NCI-H82 treated with DMSO at 0.1 percent for 48 hours (cell line): ENCODE data around the gene CCSER1.
A peak's percentile ranks its signal among the peaks of the same experiment; 100 is the strongest.
"Not testable (repeated sequence)": the region's sequence is repeated elsewhere in the genome, so short reads cannot be mapped to it uniquely, and the experiment has no call there.

Experiments
- DNase-seq: peaks from one replicate; lab custom pipeline; 2025; ENCODE audit not compliant: unreplicated experiment; lab: John Stamatoyannopoulos, UW

The CCSER1 gene

GRCh38 chr4:90798948-90799347 lies 671.8 kb downstream of the CCSER1 start:
- DNase-seq: no peak

- no peak for DNase-seq
These were observed 672.7 kb downstream of the CCSER1 start for GRCh38 chr4:90799895-90800294.

DNA sequence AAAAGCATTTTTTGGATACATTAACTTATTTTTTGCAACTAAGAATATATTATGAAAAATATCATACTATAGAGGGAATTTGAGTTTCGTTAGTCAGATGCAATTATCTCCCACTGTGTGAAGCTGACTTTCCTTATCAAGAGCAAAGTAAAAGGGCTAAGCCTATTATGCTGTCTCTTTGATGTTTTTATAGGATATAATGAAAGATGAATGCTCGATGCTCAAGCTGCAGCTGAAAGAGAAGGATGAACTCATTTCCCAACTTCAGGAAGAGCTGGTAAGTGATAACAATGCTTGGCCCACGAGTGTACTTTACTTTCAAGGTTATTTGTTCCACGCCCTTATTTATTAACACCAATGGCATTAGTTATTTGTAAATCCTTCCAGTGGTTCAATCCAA lies 688.4 kb downstream of the CCSER1 start:
- no peak for DNase-seq

- no peak for DNase-seq
These were observed 689.6 kb downstream of the CCSER1 start for GRCh38 chr4:90816754-90817153.

- no peak for DNase-seq
These were observed 697.3 kb downstream of the CCSER1 start for GRCh38 chr4:90824266-90825150.

- no peak for DNase-seq
These were observed 698.7 kb downstream of the CCSER1 start for GRCh38 chr4:90825849-90826248.

DNA sequence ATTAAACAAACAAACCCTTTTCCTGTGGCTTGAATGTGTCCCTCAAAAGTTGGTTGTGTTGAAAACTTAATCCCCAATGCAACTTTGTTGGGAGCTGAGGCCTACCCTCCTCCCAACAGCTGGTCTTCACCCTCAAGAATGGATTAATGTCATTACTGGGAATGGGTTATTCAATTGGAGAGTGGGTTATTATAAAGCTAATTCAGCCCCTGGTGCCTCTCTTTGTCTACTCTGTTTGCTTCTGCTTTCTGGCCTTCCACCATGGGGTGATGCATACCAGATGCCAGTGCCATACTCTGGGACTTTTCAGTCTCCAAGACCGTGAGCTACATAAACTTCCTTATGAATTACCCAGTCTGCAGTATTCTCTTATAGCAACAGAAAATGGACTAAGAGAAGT lies 706.5 kb downstream of the CCSER1 start:
- peak; percentile 2 for DNase-seq

DNA sequence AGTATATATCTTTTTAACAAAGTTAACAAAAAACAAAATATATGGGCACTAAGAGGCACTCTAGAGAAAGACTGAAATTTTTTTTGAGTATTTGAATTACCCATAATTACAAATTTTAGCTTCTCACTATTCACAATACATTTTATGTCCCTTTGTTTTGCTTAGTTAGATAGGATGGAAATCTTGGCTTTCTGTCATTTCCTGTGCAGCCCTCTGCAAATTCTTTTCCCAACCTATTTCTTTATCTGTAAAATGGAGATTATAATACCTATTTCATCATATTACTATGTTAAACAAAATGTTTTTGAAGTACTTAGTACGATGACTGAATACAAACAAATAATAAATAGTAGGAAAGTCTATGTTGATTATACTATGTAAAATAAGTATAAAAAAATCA lies 710.0 kb downstream of the CCSER1 start:
- no peak for DNase-seq

GRCh38 chr4:90838859-90839258 lies 711.7 kb downstream of the CCSER1 start:
- not testable (repeated sequence) for DNase-seq

- DNase-seq: no peak
These were observed 713.1 kb downstream of the CCSER1 start for GRCh38 chr4:90840291-90840690.

GRCh38 chr4:90840828-90841227 lies 713.6 kb downstream of the CCSER1 start:
- no peak for DNase-seq

DNA sequence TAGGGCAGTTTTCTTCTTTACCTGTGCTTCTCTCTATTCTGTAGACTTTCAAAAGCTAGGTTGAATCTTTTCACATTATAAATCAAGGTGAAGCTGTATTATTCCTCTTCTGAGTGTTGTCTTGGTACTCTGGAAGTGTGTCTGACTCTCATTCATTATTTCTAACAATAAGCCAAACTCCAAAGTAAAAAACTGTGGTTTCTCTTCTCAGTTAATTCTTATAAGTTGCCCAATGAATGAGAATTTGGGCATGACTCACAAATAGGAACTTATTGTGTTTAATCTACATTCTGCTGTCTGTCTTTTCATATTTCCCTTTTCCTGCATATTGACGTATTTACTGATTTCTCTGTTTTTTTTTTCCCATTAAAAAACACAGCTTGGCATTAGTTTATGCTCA lies 714.5 kb downstream of the CCSER1 start:
- no peak for DNase-seq

DNA sequence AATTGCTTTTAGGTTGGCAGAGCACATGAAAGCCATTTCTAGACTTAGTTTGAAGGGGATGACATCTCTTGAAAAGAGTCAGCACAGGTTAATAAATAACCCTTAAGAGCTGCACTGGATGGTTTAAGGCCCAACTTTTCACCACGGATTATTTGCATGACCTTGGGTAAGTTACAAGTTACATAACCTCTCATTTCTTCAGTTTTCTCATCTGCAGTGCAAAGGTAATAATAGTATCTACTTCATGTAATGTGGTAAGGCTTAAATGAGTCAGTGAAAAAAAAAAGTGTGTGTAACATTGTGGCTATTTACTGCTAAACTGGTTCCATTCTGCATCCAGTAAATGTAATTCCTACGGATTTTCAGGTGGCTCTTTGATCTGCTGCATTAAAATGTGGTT lies 715.8 kb downstream of the CCSER1 start:
- DNase-seq: no peak

GRCh38 chr4:90844241-90844640 lies 717.0 kb downstream of the CCSER1 start:
- no peak for DNase-seq

DNA sequence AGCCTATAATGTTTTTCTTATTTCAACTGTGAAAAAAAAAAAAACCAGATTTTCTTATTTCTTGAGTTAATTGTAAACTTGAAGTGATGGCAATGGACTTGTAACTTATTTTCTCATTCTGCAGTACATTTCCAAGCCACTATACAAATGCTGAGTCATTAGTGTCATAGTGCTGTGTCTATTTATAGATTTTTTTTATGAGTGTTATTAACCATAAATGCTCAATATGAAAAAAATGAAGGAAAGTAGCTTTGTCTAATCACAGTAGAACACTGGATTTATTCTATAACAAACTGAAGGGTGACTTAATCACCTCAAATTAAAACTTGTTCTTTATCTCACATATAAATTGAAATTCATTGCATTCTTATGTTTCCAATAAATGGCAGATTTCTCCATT lies 718.6 kb downstream of the CCSER1 start:
- DNase-seq: no peak

DNA sequence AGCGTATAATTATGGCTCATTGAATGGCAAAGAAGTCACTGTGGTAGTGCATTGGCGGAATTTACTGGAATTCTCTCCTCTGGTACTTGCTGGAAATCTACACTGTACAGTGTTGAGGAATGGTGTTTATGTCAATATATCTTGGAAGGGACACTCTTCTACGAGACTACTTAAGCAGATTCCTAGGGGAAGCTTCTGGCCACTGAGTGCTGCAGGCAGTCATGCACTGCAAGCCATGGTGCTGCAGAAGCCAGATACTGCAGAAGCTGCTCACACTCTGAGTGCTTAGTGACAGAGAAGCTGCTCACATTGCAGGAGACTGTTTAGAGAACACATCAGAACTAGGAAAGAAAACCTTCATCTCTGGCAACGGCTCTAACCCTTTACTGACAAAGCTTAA lies 725.0 kb downstream of the CCSER1 start:
- no peak for DNase-seq

DNA sequence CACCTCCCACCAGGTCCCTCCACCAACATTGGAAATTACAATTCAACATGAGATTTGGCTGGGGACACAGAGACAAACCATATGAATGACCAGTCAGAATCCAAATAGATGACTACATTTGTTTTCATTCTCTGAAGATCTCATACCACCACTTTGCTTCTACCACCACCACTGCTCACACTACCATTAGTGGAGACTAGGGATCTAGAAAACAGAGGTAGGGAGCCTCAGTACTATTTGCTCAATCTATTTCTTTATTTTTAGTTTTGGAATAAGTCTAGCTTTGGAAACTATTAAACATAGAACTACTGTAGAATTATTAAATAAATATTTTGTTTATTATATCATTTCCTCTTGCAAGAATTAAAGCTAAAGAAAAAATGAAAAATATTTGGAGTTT lies 727.9 kb downstream of the CCSER1 start:
- no peak for DNase-seq

GRCh38 chr4:90857081-90857820 lies 730.1 kb downstream of the CCSER1 start:
- no peak for DNase-seq

DNA sequence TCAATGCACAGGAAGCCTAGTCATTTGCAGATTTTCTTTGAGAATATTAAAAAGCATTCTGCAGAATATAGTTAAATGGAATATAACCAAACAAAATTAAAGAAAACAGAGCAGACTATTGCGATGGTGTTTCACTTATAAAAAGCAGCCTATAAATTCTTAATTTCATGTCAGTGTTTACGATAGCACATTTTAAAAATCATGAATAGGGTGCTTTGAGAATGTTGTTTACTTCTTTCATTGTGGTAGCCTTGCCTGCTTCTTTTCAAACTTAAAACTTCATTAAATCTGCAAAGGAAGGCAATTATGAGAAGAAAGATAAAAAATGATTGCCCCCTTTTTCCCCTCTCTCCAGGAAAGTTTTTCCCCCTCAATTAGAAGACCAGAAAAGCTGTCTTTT lies 748.6 kb downstream of the CCSER1 start:
- no peak for DNase-seq

- no peak for DNase-seq
These were observed 749.1 kb downstream of the CCSER1 start for GRCh38 chr4:90876296-90876695.

- DNase-seq: no peak
These were observed 756.3 kb downstream of the CCSER1 start for GRCh38 chr4:90883519-90883918.

DNA sequence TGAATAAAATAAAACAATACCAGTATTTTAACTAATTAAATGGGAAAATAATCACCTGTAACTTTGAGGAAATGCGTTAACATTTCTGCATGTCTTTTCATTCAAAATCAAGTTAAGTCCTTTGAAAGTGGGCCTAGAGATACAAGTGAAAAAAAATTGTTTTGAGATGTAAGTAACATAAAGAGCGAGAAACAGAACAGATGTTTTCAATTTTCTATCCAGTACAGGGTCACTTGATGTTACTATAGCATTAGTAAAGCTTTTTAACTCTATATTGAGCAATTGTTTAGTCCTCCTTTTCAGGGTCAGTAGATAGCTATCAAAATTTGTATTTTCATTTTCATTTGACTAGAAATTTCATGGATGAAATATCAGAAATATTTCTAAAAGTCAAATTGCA lies 761.4 kb downstream of the CCSER1 start:
- DNase-seq: no peak
